ENCODE results near the gene TMEM221. TPM values are rescaled to one million over a fixed set of nuclear protein-coding genes. Genes with fewer than 3 reads are reported as not detected.
A peak's percentile ranks its signal among the peaks of the same experiment; 100 is the strongest.

Gene TMEM221
- total and polyA plus RNA-seq, 9 of the 15 experiments (the other 6 are each of a cell fraction or from before 2014, with no cell fraction given), result 0.06 to 0.35 TPM; not detected in 7

DNA sequence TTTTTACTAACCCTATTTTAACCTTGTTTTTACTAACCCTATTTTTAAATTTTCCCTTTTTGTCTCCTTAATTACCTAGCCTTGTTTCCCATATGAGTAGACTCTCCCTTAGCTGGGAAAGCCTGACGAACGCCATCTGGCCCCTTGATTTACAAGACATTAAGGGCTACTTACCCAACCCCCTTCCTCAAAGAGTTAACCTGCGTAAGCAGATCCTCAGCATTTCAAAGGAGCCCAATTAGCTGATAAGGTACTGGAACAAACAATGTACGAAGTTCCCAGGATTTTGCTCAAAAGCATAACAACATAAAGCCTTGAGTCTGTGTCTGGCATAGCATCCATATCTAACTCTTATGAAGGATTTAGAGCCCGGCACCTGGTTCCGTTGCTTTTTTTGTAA, 33.3 kb downstream of the TMEM221 start:
- no peak overlapping the region for H3K9ac ChIP-seq (ENCODE audit: insufficient read depth in 1 of 2, low read depth in 2 of 2, low read length in 2 of 2)
- no peak for ATAC-seq
- intact Hi-C loops (cut with micrococcal nuclease), result no loop called here
- 82% methylated on average over 6 of the region's 6 CpGs for WGBS (ENCODE audit: insufficient coverage, low coverage, missing lambda C conversion rate)
- ChIA-PET POLR2A (interaction anchor here (0.6 to 3.8 kb wide), 2 partner anchors 9 to 36 kb away, joined by 3 to 17 read pairs; partner anchors contain the start of gene BST2), CTCF (ENCODE audit: low intra/inter-chr PET ratio) (no interaction called here)
- BruUV-seq (replicated peaks), result TSS peak; percentile 38
- no peak for FAIRE-seq
- no peak overlapping the region for H3K4me2 ChIP-seq (ENCODE audit: insufficient read depth, low read length)
- H3K27me3 ChIP-seq (ENCODE audit: control insufficient read depth in 2 of 2, insufficient read depth in 2 of 2, low read length in 2 of 2), result no peaks in the 10 kb centered on the region
- H3K4me1 ChIP-seq (replicated peaks in 1 of 2; ENCODE audit: control insufficient read depth in 2 of 2, insufficient read depth in 2 of 2, low read length in 2 of 2), result peaks cover 6 to 7% of the 10 kb centered on the region in 2 experiments; a peak in 3 of 5 replicates
- no peaks in the 10 kb centered on the region for H3K9me3 ChIP-seq (replicated peaks; ENCODE audit: control insufficient read depth, insufficient read depth, low read depth, low read length)
- no peak for DNase-seq (ENCODE audit: extremely low read depth in 1 of 4, low spot score in 3 of 4)
- H3K79me2 ChIP-seq (ENCODE audit: control insufficient read depth, insufficient read depth, low read length), result no peaks in the 10 kb centered on the region; the same call in 2 of the 3 replicates
- no peaks in the 10 kb centered on the region for H4K20me1 ChIP-seq (replicated peaks; ENCODE audit: control insufficient read depth, insufficient read depth, low read length)
- H2AFZ ChIP-seq (ENCODE audit: low read depth, low read length), result no peak overlapping the region
- in situ Hi-C loops (cut with MboI), result no loop called here
- peaks cover 29% of the 10 kb centered on the region; the same call in 1 of the 3 replicates for H3K36me3 ChIP-seq (ENCODE audit: control insufficient read depth, insufficient read depth, low read length)
- no peak overlapping the region for H3K4me3 ChIP-seq
- TF ChIP-seq PYGO2 (tag; IDR thresholded peaks at IDR 0.05), result no peak
- TF ChIP-seq ESRRA (IDR thresholded peaks at IDR 0.05; ENCODE audit: borderline replicate concordance, low read depth), result no peak
- no peak for TF ChIP-seq BRF1 (IDR thresholded peaks at IDR 0.05; ENCODE audit: borderline replicate concordance, extremely low read depth, insufficient read length)
- TF ChIP-seq NCOR1 (IDR thresholded peaks at IDR 0.05), result no peak
- H3K27ac ChIP-seq (ENCODE audit: extremely low read depth, low read depth, low read length), result no peak overlapping the region
- H3K9me1 ChIP-seq (ENCODE audit: control insufficient read depth, insufficient read depth, low read length), result no peaks in the 10 kb centered on the region

DNA sequence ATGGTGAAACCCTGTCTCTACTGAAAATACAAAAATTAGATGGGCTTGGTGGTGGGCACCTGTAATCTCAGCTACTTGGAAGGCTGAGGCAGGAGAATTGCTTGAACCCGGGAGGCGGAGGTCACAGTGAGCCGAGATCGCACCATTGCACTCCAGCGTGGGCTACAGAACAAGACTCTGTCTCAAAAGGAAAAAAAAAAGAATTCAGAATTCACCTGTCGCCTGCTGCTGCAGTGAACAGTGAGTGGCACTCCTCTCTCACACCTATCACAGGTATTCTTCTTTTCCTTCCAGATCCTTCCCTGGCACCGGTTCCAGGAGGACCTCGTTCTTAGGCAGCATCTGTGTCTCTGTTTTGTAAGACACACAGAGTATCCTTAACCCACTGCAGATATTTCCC, 34.4 kb downstream of the TMEM221 start:
- no peak for ATAC-seq
- Histone ChIP-seq H3K4me1 (replicated peaks in 1 of 2; ENCODE audit: control insufficient read depth in 2 of 2, insufficient read depth in 2 of 2, low read length in 2 of 2) (peaks cover 7 to 8% of the 10 kb centered on the region in 2 experiments; a peak in 3 of 5 replicates), H3K79me2 (ENCODE audit: control insufficient read depth, insufficient read depth, low read length) (peaks cover 2% of the 10 kb centered on the region; the same call in 1 of the 3 replicates), H4K20me1 (replicated peaks; ENCODE audit: control insufficient read depth, insufficient read depth, low read length) (no peaks in the 10 kb centered on the region), H3K36me3 (ENCODE audit: control insufficient read depth, insufficient read depth, low read length) (peaks cover 32% of the 10 kb centered on the region; the same call in 2 of the 3 replicates), H3K9ac (ENCODE audit: insufficient read depth in 1 of 2, low read depth in 2 of 2, low read length in 2 of 2) (no peak overlapping the region), H3K4me2 (ENCODE audit: insufficient read depth, low read length) (no peak overlapping the region), H3K4me3 (no peak overlapping the region), H2AFZ (ENCODE audit: low read depth, low read length) (no peak overlapping the region), H3K9me3 (replicated peaks; ENCODE audit: control insufficient read depth, insufficient read depth, low read depth, low read length) (no peaks in the 10 kb centered on the region), H3K27ac (ENCODE audit: extremely low read depth, low read depth, low read length) (no peak overlapping the region), H3K27me3 (ENCODE audit: control insufficient read depth in 2 of 2, insufficient read depth in 2 of 2, low read length in 2 of 2) (no peaks in the 10 kb centered on the region), H3K9me1 (ENCODE audit: control insufficient read depth, insufficient read depth, low read length) (no peaks in the 10 kb centered on the region)
- intact Hi-C loops (cut with micrococcal nuclease), result no loop called here
- FAIRE-seq, result no peak
- in situ Hi-C loops (cut with MboI), result no loop called here
- POLR2A ChIA-PET, result interaction anchor here (3.8 kb wide), 1 partner anchor 8 kb away, joined by 17 read pairs; the partner anchor contains the start of gene BST2
- CTCF ChIA-PET (ENCODE audit: low intra/inter-chr PET ratio), result no interaction called here
- TF ChIP-seq, protein P1, sequence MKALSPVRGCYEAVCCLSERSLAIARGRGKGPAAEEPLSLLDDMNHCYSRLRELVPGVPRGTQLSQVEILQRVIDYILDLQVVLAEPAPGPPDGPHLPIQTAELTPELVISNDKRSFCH (CRISPR knock-in tag; IDR thresholded peaks at IDR 0.05), result no peak
- TF ChIP-seq, protein P1 (tag; IDR thresholded peaks at IDR 0.05), result no peak
- TF ChIP-seq GATAD2A (IDR thresholded peaks at IDR 0.05) (no peak), ZNF316 (IDR thresholded peaks at IDR 0.05) (no peak), POLR2AphosphoS2 (IDR thresholded peaks at IDR 0.05; ENCODE audit: low read length) (no peak), RFX7 (CRISPR knock-in tag; IDR thresholded peaks at IDR 0.05) (no peak)
- TF ChIP-seq, protein P2, sequence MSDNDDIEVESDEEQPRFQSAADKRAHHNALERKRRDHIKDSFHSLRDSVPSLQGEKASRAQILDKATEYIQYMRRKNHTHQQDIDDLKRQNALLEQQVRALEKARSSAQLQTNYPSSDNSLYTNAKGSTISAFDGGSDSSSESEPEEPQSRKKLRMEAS (CRISPR knock-in tag; IDR thresholded peaks at IDR 0.05), result no peak
- no TSS peak for BruUV-seq (replicated peaks)
- WGBS (ENCODE audit: insufficient coverage, low coverage, missing lambda C conversion rate), result 97% methylated on average over 8 of the region's 8 CpGs
- no peak for DNase-seq (ENCODE audit: extremely low read depth in 1 of 4, low spot score in 3 of 4)

Data from K562 (cell line).